GM23338 (cell line): Measurements from ENCODE around the gene MCFD2. TPM values are rescaled to one million over a fixed set of nuclear protein-coding genes. Genes with fewer than 3 reads are reported as not detected.

Experiments used
- ATAC-seq: fragments of 200-7000 bp; cut with Tn5 transposase; 3 replicates; pipeline ENCODE4 v1.9.1; 2020
- DNase-seq: peaks from one replicate; pipeline ENCODE4 v3.0.0-alpha.2; 2015; ENCODE audit warnings: low spot score
- H2AFZ ChIP-seq: fragments of 200-600 bp; sonication (generic); 2 replicates; pipeline ENCODE4 v1.8.0; 2016; ENCODE audit warnings: antibody characterized with exemption, mild to moderate bottlenecking, moderate library complexity
- H3F3A ChIP-seq: fragments of 200-600 bp; sonication (generic); replicated peaks from 2 replicates; pipeline ENCODE4 v1.8.0; 2017; ENCODE audit warnings: antibody characterized with exemption, mixed run types, low read depth
- H3K27ac ChIP-seq: fragments of 200-600 bp; sonication (generic); 2 replicates; pipeline ENCODE4 v1.6.1; 2016; ENCODE audit warnings: low read depth
- H3K27me3 ChIP-seq: fragments of 200-600 bp; sonication (generic); 2 replicates; pipeline ENCODE4 v1.8.0; 2016; ENCODE audit warnings: mild to moderate bottlenecking, mixed run types, moderate library complexity; ENCODE audit not compliant: insufficient read depth
- H3K36me3 ChIP-seq: fragments of 200-600 bp; sonication (generic); 2 replicates; pipeline ENCODE4 v1.8.0; 2016; ENCODE audit warnings: mild to moderate bottlenecking; ENCODE audit not compliant: insufficient read depth
- H3K4me1 ChIP-seq: fragments of 200-600 bp; sonication (generic); 2 replicates; pipeline ENCODE4 v1.8.0; 2016; ENCODE audit warnings: mild to moderate bottlenecking, moderate library complexity; ENCODE audit not compliant: insufficient read depth
- H3K4me2 ChIP-seq: fragments of 200-600 bp; sonication (generic); 2 replicates; pipeline ENCODE4 v1.7.1; 2017; ENCODE audit warnings: mixed run types
- H3K4me3 ChIP-seq: fragments of 200-600 bp; sonication (generic); 2 replicates; pipeline ENCODE4 v1.6.1; 2016; ENCODE audit warnings: mixed run types
- H3K79me2 ChIP-seq: fragments of 200-600 bp; sonication (generic); replicated peaks from 2 replicates; pipeline ENCODE4 v1.8.0; 2017; ENCODE audit warnings: mild to moderate bottlenecking; ENCODE audit not compliant: insufficient read depth
- H3K9me2 ChIP-seq: fragments of 200-600 bp; sonication (generic); 2 replicates; pipeline ENCODE4 v1.8.0; 2017; ENCODE audit not compliant: insufficient read depth
- H4K20me1 ChIP-seq: fragments of 200-600 bp; sonication (generic); replicated peaks from 2 replicates; pipeline ENCODE4 v1.8.0; 2017; ENCODE audit warnings: mild to moderate bottlenecking; ENCODE audit not compliant: insufficient read depth
- H3K27ac Mint-ChIP-seq: 2 replicates; pipeline ENCODE4 v1.8.0; 2020; ENCODE audit warnings: inconsistent platforms, mild to moderate bottlenecking, moderate library complexity, mixed read lengths
- H3K27me3 Mint-ChIP-seq: 3 replicates; pipeline ENCODE4 v1.8.0; 2022; ENCODE audit warnings: low read depth, mild to moderate bottlenecking, moderate library complexity, mixed read lengths, inconsistent platforms; ENCODE audit not compliant: insufficient read depth, poor library complexity
- H3K36me3 Mint-ChIP-seq: 3 replicates; pipeline ENCODE4 v1.8.0; 2021; ENCODE audit warnings: low read depth, mild to moderate bottlenecking, inconsistent platforms, moderate library complexity, mixed read lengths
- H3K4me1 Mint-ChIP-seq: 3 replicates; pipeline ENCODE4 v1.8.0; 2020; ENCODE audit warnings: mild to moderate bottlenecking, inconsistent platforms, mixed read lengths
- H3K4me3 Mint-ChIP-seq: 3 replicates; pipeline ENCODE4 v1.8.0; 2021; ENCODE audit warnings: moderate library complexity, mild to moderate bottlenecking, inconsistent platforms, mixed read lengths
- H3K9me3 Mint-ChIP-seq: 3 replicates; pipeline ENCODE4 v1.8.0; 2020; ENCODE audit warnings: moderate library complexity, mild to moderate bottlenecking, inconsistent platforms, mixed read lengths
- CREB1 ChIP-seq: fragments of 250-450 bp; sonication (Bioruptor Pico); IDR thresholded peaks from 2 replicates; pipeline ENCODE4 v1.5.0; 2020; ENCODE audit warnings: low read depth, mild to moderate bottlenecking, moderate library complexity
- EZH2 ChIP-seq: fragments of 200-600 bp; sonication (generic); IDR thresholded peaks from one replicate; pipeline ENCODE4 v1.8.0; 2017; ENCODE audit warnings: antibody characterized with exemption, mild to moderate bottlenecking, low read depth; ENCODE audit not compliant: unreplicated experiment
- EZH2phosphoT487 ChIP-seq: fragments of 200-600 bp; sonication (generic); IDR thresholded peaks from one replicate; pipeline ENCODE4 v1.8.1; 2018; ENCODE audit warnings: antibody characterized with exemption; ENCODE audit not compliant: unreplicated experiment
- JUNB ChIP-seq: IDR thresholded peaks from one replicate; pipeline ENCODE4 v1.6.1; 2016; ENCODE audit warnings: antibody characterized with exemption; ENCODE audit not compliant: unreplicated experiment
- NANOG ChIP-seq: IDR thresholded peaks from 2 replicates; pipeline ENCODE4 v1.6.1; 2016; ENCODE audit warnings: antibody characterized with exemption, borderline replicate concordance
- POLR2AphosphoS5 ChIP-seq: IDR thresholded peaks from 2 replicates; pipeline ENCODE4 v1.6.1; 2016; ENCODE audit warnings: antibody characterized with exemption, low read depth
- STAT1 ChIP-seq: IDR thresholded peaks from one replicate; pipeline ENCODE4 v1.6.1; 2016; ENCODE audit warnings: antibody characterized with exemption; ENCODE audit not compliant: unreplicated experiment
- ZNF114 ChIP-seq: fragments of 250-450 bp; sonication (Bioruptor Pico); IDR thresholded peaks from 2 replicates; pipeline ENCODE4 v1.5.0; 2020; ENCODE audit warnings: mild to moderate bottlenecking, moderate library complexity
- ZNF331 ChIP-seq: fragments of 250-450 bp; sonication (Bioruptor Pico); IDR thresholded peaks from 2 replicates; pipeline ENCODE4 v1.5.0; 2020; ENCODE audit warnings: low read depth, mild to moderate bottlenecking, moderate library complexity
- polyA plus RNA-seq: library from polyadenylated mRNA; unstranded; fragments of >200 nt; fragmentation: Nextera tagmentation; extraction: Ambion mirVana; gene quantifications from 2 replicates; pipeline ENCODE4 v1.2.1, GENCODE V29; 2016
- total RNA-seq: library from RNA; depleted of rRNA; stranded (reverse); fragments of >200 nt; shearing (Covaris generic); gene quantifications from 2 replicates; pipeline ENCODE4 v1.2.3, GENCODE V29; 2014
- TF ChIP-seq, protein P1 (sequence below): IDR thresholded peaks from 2 replicates; pipeline ENCODE4 v1.6.1; 2016; ENCODE audit warnings: antibody characterized with exemption
- TF ChIP-seq, protein P2 (sequence below): fragments of 250-450 bp; sonication (Bioruptor Pico); IDR thresholded peaks from 2 replicates; pipeline ENCODE4 v1.5.0; 2020; ENCODE audit warnings: mild to moderate bottlenecking, moderate library complexity
- TF ChIP-seq, protein P3 (sequence below): IDR thresholded peaks from one replicate; pipeline ENCODE4 v1.6.1; 2018; ENCODE audit warnings: antibody characterized with exemption; ENCODE audit not compliant: unreplicated experiment
- TF ChIP-seq, protein P4 (sequence below), 2 experiments: fragments of 200-600 bp in 1 of 2; sonication (generic) in 1 of 2; conservative IDR thresholded peaks; 2 replicates each; pipeline versions ENCODE4 v1.5.1 to v1.6.1; 2016 to 2017; ENCODE audit warnings: antibody characterized with exemption in 2 of 2, low read depth in 2 of 2, mild to moderate bottlenecking in 2 of 2, moderate library complexity in 1 of 2

MCFD2 gene
- total and polyA plus RNA-seq, 2 experiments from 2014 or later, result 55.1 to 91.9 TPM

DNA sequence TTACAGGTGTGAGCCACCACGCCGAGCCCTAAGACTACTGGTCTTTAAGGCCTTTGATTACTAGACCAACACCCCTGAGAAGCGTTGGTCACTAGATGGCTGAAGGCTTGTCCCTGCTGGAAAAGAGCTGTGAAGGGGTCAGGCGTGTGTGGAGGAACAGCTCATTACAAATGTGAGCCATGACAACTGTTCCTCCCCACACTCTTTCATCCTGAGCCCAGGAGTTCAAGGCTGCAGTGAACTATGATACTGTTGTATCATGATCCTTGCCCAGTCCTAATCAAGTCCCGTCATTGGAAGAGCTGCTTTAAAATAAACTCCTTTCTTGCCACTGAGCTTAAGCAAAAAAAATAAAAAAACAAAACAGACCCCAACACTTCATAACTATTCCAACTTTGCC is 19.5 kb upstream of the MCFD2 start:
- Histone ChIP-seq H3K79me2 (no peaks in the 10 kb centered on the region), H3K4me2 (no peak overlapping the region), H3K27ac (no peak overlapping the region), H3K27me3 (0 out of 2 replicates have a peak, but pooled peaks cover 5% of the 10 kb centered on the region), H3F3A (0 out of 2 replicates have a peak, but pooled peaks cover 6% of the 10 kb centered on the region), H2AFZ (no peak overlapping the region), H3K9me2 (no peaks in the 10 kb centered on the region), H4K20me1 (no peaks in the 10 kb centered on the region), H3K36me3 (no peaks in the 10 kb centered on the region), H3K4me1 (peaks cover 5% of the 10 kb centered on the region; the same call in 1 of the 2 replicates), H3K4me3 (no peak overlapping the region)
- no peak for DNase-seq
- peaks cover 4% of the 10 kb centered on the region for H3K27me3 Mint-ChIP-seq
- H3K27ac Mint-ChIP-seq, result no peak overlapping the region
- H3K4me1 Mint-ChIP-seq, result peaks cover 8% of the 10 kb centered on the region; the same call in 2 of the 3 replicates
- no peaks in the 10 kb centered on the region for H3K36me3 Mint-ChIP-seq
- H3K4me3 Mint-ChIP-seq, result no peak overlapping the region
- no peaks in the 10 kb centered on the region for H3K9me3 Mint-ChIP-seq
- TF ChIP-seq ZNF114 (no peak), ZNF331 (CRISPR knock-in tag) (no peak), EZH2 (no peak), CREB1 (CRISPR knock-in tag) (no peak), STAT1 (no peak), JUNB (no peak), NANOG (no peak), EZH2phosphoT487 (no peak), POLR2AphosphoS5 (no peak)
- TF ChIP-seq, protein P1, sequence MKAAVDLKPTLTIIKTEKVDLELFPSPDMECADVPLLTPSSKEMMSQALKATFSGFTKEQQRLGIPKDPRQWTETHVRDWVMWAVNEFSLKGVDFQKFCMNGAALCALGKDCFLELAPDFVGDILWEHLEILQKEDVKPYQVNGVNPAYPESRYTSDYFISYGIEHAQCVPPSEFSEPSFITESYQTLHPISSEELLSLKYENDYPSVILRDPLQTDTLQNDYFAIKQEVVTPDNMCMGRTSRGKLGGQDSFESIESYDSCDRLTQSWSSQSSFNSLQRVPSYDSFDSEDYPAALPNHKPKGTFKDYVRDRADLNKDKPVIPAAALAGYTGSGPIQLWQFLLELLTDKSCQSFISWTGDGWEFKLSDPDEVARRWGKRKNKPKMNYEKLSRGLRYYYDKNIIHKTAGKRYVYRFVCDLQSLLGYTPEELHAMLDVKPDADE, result no peak
- TF ChIP-seq, protein P2, sequence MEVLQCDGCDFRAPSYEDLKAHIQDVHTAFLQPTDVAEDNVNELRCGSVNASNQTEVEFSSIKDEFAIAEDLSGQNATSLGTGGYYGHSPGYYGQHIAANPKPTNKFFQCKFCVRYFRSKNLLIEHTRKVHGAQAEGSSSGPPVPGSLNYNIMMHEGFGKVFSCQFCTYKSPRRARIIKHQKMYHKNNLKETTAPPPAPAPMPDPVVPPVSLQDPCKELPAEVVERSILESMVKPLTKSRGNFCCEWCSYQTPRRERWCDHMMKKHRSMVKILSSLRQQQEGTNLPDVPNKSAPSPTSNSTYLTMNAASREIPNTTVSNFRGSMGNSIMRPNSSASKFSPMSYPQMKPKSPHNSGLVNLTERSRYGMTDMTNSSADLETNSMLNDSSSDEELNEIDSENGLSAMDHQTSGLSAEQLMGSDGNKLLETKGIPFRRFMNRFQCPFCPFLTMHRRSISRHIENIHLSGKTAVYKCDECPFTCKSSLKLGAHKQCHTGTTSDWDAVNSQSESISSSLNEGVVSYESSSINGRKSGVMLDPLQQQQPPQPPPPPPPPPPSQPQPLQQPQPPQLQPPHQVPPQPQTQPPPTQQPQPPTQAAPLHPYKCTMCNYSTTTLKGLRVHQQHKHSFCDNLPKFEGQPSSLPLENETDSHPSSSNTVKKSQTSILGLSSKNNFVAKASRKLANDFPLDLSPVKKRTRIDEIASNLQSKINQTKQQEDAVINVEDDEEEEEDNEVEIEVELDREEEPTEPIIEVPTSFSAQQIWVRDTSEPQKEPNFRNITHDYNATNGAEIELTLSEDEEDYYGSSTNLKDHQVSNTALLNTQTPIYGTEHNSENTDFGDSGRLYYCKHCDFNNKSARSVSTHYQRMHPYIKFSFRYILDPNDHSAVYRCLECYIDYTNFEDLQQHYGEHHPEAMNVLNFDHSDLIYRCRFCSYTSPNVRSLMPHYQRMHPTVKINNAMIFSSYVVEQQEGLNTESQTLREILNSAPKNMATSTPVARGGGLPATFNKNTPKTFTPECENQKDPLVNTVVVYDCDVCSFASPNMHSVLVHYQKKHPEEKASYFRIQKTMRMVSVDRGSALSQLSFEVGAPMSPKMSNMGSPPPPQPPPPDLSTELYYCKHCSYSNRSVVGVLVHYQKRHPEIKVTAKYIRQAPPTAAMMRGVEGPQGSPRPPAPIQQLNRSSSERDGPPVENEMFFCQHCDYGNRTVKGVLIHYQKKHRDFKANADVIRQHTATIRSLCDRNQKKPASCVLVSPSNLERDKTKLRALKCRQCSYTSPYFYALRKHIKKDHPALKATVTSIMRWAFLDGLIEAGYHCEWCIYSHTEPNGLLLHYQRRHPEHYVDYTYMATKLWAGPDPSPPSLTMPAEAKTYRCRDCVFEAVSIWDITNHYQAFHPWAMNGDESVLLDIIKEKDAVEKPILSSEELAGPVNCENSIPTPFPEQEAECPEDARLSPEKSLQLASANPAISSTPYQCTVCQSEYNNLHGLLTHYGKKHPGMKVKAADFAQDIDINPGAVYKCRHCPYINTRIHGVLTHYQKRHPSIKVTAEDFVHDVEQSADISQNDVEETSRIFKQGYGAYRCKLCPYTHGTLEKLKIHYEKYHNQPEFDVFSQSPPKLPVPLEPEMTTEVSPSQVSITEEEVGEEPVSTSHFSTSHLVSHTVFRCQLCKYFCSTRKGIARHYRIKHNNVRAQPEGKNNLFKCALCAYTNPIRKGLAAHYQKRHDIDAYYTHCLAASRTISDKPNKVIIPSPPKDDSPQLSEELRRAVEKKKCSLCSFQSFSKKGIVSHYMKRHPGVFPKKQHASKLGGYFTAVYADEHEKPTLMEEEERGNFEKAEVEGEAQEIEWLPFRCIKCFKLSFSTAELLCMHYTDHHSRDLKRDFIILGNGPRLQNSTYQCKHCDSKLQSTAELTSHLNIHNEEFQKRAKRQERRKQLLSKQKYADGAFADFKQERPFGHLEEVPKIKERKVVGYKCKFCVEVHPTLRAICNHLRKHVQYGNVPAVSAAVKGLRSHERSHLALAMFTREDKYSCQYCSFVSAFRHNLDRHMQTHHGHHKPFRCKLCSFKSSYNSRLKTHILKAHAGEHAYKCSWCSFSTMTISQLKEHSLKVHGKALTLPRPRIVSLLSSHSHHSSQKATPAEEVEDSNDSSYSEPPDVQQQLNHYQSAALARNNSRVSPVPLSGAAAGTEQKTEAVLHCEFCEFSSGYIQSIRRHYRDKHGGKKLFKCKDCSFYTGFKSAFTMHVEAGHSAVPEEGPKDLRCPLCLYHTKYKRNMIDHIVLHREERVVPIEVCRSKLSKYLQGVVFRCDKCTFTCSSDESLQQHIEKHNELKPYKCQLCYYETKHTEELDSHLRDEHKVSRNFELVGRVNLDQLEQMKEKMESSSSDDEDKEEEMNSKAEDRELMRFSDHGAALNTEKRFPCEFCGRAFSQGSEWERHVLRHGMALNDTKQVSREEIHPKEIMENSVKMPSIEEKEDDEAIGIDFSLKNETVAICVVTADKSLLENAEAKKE (CRISPR knock-in tag), result no peak
- TF ChIP-seq, protein P3, sequence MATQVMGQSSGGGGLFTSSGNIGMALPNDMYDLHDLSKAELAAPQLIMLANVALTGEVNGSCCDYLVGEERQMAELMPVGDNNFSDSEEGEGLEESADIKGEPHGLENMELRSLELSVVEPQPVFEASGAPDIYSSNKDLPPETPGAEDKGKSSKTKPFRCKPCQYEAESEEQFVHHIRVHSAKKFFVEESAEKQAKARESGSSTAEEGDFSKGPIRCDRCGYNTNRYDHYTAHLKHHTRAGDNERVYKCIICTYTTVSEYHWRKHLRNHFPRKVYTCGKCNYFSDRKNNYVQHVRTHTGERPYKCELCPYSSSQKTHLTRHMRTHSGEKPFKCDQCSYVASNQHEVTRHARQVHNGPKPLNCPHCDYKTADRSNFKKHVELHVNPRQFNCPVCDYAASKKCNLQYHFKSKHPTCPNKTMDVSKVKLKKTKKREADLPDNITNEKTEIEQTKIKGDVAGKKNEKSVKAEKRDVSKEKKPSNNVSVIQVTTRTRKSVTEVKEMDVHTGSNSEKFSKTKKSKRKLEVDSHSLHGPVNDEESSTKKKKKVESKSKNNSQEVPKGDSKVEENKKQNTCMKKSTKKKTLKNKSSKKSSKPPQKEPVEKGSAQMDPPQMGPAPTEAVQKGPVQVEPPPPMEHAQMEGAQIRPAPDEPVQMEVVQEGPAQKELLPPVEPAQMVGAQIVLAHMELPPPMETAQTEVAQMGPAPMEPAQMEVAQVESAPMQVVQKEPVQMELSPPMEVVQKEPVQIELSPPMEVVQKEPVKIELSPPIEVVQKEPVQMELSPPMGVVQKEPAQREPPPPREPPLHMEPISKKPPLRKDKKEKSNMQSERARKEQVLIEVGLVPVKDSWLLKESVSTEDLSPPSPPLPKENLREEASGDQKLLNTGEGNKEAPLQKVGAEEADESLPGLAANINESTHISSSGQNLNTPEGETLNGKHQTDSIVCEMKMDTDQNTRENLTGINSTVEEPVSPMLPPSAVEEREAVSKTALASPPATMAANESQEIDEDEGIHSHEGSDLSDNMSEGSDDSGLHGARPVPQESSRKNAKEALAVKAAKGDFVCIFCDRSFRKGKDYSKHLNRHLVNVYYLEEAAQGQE, result no peak
- TF ChIP-seq, protein P4, sequence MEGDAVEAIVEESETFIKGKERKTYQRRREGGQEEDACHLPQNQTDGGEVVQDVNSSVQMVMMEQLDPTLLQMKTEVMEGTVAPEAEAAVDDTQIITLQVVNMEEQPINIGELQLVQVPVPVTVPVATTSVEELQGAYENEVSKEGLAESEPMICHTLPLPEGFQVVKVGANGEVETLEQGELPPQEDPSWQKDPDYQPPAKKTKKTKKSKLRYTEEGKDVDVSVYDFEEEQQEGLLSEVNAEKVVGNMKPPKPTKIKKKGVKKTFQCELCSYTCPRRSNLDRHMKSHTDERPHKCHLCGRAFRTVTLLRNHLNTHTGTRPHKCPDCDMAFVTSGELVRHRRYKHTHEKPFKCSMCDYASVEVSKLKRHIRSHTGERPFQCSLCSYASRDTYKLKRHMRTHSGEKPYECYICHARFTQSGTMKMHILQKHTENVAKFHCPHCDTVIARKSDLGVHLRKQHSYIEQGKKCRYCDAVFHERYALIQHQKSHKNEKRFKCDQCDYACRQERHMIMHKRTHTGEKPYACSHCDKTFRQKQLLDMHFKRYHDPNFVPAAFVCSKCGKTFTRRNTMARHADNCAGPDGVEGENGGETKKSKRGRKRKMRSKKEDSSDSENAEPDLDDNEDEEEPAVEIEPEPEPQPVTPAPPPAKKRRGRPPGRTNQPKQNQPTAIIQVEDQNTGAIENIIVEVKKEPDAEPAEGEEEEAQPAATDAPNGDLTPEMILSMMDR (conservative IDR thresholded peaks at IDR 0.05; ENCODE audit: low read depth in 2 of 2), result no peak
- no peak for ATAC-seq
